ENCODE data around the gene ADGRF5.

Gene ADGRF5

DNA sequence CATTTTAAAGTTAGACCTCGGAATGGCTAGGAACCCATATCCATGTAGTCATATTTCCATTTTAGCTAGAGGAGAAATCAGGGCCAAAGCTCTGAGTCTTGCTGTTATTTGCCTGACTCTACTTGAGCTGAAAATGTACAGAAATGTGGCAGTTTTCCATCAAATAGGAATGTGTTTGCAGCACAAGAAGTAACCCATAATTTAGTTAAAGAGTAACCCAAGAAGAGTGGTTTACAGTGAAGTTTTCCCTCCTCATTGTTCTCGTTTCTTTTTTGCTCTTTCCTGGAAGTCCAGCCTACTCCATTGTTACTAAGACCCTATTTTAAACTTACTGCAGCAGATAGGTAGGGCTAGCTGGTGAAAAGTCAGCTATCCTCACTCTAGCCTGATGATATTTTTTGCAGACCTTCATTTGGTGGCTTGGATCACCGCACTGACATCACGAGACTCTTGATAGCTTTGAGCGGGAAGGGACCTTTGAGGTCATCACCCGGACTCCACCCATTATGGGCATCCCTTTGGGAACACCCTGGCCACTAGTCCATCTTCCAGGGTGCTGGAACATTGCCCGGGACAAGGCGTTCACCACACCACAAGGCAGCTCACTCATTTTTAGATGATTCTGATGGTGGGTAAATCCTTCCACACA lies 28.0 kb upstream of the ADGRF5 start:
- H3K27ac ChIP-seq (ENCODE audit: low read length) = no peak overlapping the region
- no peaks in the 10 kb centered on the region for H3K4me1 ChIP-seq (ENCODE audit: low read length)
- TF ChIP-seq, protein P1, sequence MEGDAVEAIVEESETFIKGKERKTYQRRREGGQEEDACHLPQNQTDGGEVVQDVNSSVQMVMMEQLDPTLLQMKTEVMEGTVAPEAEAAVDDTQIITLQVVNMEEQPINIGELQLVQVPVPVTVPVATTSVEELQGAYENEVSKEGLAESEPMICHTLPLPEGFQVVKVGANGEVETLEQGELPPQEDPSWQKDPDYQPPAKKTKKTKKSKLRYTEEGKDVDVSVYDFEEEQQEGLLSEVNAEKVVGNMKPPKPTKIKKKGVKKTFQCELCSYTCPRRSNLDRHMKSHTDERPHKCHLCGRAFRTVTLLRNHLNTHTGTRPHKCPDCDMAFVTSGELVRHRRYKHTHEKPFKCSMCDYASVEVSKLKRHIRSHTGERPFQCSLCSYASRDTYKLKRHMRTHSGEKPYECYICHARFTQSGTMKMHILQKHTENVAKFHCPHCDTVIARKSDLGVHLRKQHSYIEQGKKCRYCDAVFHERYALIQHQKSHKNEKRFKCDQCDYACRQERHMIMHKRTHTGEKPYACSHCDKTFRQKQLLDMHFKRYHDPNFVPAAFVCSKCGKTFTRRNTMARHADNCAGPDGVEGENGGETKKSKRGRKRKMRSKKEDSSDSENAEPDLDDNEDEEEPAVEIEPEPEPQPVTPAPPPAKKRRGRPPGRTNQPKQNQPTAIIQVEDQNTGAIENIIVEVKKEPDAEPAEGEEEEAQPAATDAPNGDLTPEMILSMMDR (IDR thresholded peaks at IDR 0.05; ENCODE audit: low read length) = no peak
- TF ChIP-seq EZH2phosphoT487 (IDR thresholded peaks at IDR 0.05; ENCODE audit: low read length) (no peak), EZH2 (optimal IDR thresholded peaks at IDR 0.05; ENCODE audit: low read depth, low read length) (no peak)
- H3K36me3 ChIP-seq (replicated peaks; ENCODE audit: insufficient read depth, low read length) = no peaks in the 10 kb centered on the region
- no peak overlapping the region for H2AFZ ChIP-seq (ENCODE audit: low read length)
- no peaks in the 10 kb centered on the region for H3K79me2 ChIP-seq (ENCODE audit: low read length)
- no peaks in the 10 kb centered on the region for H3K27me3 ChIP-seq (replicated peaks; ENCODE audit: insufficient read depth, low read length)
- H4K20me1 ChIP-seq (ENCODE audit: insufficient read depth, low read length) = no peaks in the 10 kb centered on the region
- H3K9me3 ChIP-seq (replicated peaks; ENCODE audit: insufficient read depth, low read length) = no peaks in the 10 kb centered on the region
- no peak for DNase-seq
- no peak overlapping the region for H3K4me3 ChIP-seq (ENCODE audit: low read length)
- H3F3A ChIP-seq (ENCODE audit: insufficient read depth, low read length) = no peaks in the 10 kb centered on the region
- no peak overlapping the region for H3K4me2 ChIP-seq (ENCODE audit: low read depth, low read length)
- H3K9ac ChIP-seq (ENCODE audit: low read length) = no peak overlapping the region
- no peaks in the 10 kb centered on the region for H3K9me2 ChIP-seq (replicated peaks; ENCODE audit: insufficient read depth, low read length)

DNA sequence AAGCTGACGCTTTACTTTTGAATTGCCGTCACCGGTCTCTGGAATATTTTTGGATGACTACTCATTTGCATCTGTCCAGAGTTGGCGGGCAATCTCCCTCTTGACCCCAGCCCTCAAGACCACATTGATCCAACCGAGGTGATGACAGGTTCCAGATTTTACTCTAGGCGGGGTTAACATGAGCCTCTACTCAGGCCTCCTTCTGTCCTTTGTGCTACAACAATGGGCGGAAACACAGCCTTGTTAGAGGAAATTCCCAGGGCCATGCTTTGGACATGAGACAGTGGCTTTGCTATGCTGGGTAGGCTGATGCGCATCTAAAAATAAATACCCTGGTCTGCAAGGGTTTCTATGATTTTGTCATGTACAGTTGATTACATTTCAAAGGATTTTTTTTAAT lies 27.0 kb upstream of the ADGRF5 start:
- Histone ChIP-seq H3K36me3 (replicated peaks; ENCODE audit: insufficient read depth, low read length) (no peaks in the 10 kb centered on the region), H3K4me1 (ENCODE audit: low read length) (no peaks in the 10 kb centered on the region), H3K9me2 (replicated peaks; ENCODE audit: insufficient read depth, low read length) (no peaks in the 10 kb centered on the region), H3F3A (ENCODE audit: insufficient read depth, low read length) (no peaks in the 10 kb centered on the region), H4K20me1 (ENCODE audit: insufficient read depth, low read length) (no peaks in the 10 kb centered on the region), H3K27ac (ENCODE audit: low read length) (no peak overlapping the region), H3K4me3 (ENCODE audit: low read length) (no peak overlapping the region), H2AFZ (ENCODE audit: low read length) (no peak overlapping the region), H3K9me3 (replicated peaks; ENCODE audit: insufficient read depth, low read length) (no peaks in the 10 kb centered on the region), H3K4me2 (ENCODE audit: low read depth, low read length) (no peak overlapping the region), H3K79me2 (ENCODE audit: low read length) (no peaks in the 10 kb centered on the region), H3K9ac (ENCODE audit: low read length) (no peak overlapping the region), H3K27me3 (replicated peaks; ENCODE audit: insufficient read depth, low read length) (no peaks in the 10 kb centered on the region)
- no peak for TF ChIP-seq EZH2phosphoT487 (IDR thresholded peaks at IDR 0.05; ENCODE audit: low read length)
- TF ChIP-seq, protein P1 (IDR thresholded peaks at IDR 0.05; ENCODE audit: low read length) = no peak
- DNase-seq = no peak

- no peaks in the 10 kb centered on the region for H4K20me1 ChIP-seq (ENCODE audit: insufficient read depth, low read length)
Measured at GRCh38 chr6:46947497-46947896, 25.8 kb upstream of the ADGRF5 start.

More at GRCh38 chr6:46947497-46947896, 25.8 kb upstream of the ADGRF5 start:
- no peak overlapping the region for H3K4me2 ChIP-seq (ENCODE audit: low read depth, low read length)
- H3K9me3 ChIP-seq (replicated peaks; ENCODE audit: insufficient read depth, low read length) = no peaks in the 10 kb centered on the region
- H3K4me1 ChIP-seq (ENCODE audit: low read length) = no peaks in the 10 kb centered on the region
- no peaks in the 10 kb centered on the region for H3K79me2 ChIP-seq (ENCODE audit: low read length)
- H3K36me3 ChIP-seq (replicated peaks; ENCODE audit: insufficient read depth, low read length) = no peaks in the 10 kb centered on the region
- H3K27me3 ChIP-seq (replicated peaks; ENCODE audit: insufficient read depth, low read length) = no peaks in the 10 kb centered on the region
- H3F3A ChIP-seq (ENCODE audit: insufficient read depth, low read length) = no peaks in the 10 kb centered on the region
- no peak overlapping the region for H3K9ac ChIP-seq (ENCODE audit: low read length)
- no peak for DNase-seq
- no peak overlapping the region for H3K27ac ChIP-seq (ENCODE audit: low read length)
- H3K9me2 ChIP-seq (replicated peaks; ENCODE audit: insufficient read depth, low read length) = no peaks in the 10 kb centered on the region
- H3K4me3 ChIP-seq (ENCODE audit: low read length) = no peak overlapping the region
- H2AFZ ChIP-seq (ENCODE audit: low read length) = no peak overlapping the region
- no peak for TF ChIP-seq EZH2phosphoT487 (IDR thresholded peaks at IDR 0.05; ENCODE audit: low read length)
- TF ChIP-seq, protein P1 (IDR thresholded peaks at IDR 0.05; ENCODE audit: low read length) = no peak
- TF ChIP-seq EZH2 (optimal IDR thresholded peaks at IDR 0.05; ENCODE audit: low read depth, low read length) = no peak

All from MM.1S (cell line).